ENCODE results near the gene CDC42EP4.

DNA sequence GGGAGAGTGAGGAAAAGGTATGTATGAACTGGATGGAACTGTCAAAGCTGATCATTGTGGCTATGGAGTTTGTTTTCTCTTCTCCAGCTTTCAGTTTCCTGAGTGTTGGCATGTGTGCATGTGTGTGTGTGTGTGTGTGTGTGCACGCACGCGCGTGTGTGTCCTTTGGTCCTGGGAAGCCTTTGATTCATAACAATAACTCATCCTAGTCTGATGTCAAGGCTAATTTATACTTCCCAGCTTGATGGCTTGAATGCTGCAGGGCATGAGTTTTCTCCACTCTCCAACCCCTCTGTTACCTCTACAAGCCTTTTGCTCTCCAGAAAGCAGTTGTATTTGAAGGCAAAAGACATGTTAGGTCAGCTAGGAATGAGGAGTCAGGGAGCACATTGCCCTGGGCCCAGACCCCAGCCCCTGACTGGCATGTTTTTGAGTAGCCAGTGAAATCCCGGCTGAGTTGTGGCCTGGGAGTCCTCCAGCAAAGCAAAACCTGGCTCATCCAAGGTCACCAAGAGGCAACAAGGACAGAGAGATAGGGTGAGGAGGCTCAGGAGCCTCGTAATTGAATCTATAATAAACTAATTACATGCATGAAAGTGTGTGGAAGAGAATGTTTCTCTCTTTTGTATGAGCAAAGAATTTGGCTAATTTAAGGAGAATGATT lies 8.9 kb upstream of the CDC42EP4 start:
- TF ChIP-seq, protein P1, sequence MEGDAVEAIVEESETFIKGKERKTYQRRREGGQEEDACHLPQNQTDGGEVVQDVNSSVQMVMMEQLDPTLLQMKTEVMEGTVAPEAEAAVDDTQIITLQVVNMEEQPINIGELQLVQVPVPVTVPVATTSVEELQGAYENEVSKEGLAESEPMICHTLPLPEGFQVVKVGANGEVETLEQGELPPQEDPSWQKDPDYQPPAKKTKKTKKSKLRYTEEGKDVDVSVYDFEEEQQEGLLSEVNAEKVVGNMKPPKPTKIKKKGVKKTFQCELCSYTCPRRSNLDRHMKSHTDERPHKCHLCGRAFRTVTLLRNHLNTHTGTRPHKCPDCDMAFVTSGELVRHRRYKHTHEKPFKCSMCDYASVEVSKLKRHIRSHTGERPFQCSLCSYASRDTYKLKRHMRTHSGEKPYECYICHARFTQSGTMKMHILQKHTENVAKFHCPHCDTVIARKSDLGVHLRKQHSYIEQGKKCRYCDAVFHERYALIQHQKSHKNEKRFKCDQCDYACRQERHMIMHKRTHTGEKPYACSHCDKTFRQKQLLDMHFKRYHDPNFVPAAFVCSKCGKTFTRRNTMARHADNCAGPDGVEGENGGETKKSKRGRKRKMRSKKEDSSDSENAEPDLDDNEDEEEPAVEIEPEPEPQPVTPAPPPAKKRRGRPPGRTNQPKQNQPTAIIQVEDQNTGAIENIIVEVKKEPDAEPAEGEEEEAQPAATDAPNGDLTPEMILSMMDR (IDR thresholded peaks at IDR 0.05) = no peak
- TF ChIP-seq POLR2AphosphoS5 (IDR thresholded peaks at IDR 0.05) = no peak

All from stomach (tissue), 4 donors.